Kidney glomerular epithelial cell (primary cell): Measurements from ENCODE around the gene NUDT21.
"Not testable (repeated sequence)": the region's sequence is repeated elsewhere in the genome, so short reads cannot be mapped to it uniquely, and the experiment has no call there.

Experiments used
- DNase-seq: peaks from one replicate; lab custom pipeline; 2025; lab: John Stamatoyannopoulos, UW

Gene NUDT21

GRCh38 chr16:56450986-56451752 is at the start of gene NUDT21, which contains the start of gene OGFOD1:
Gene NUDT21 (minus strand): TSS chr16:56451332. CDS start chr16:56451202, 130 bp downstream.
Gene OGFOD1 (plus strand): TSS chr16:56451554. CDS start chr16:56451613, 59 bp downstream.
- DNase-seq, result peak; percentile 99

GRCh38 chr16:56493815-56494214 is 42.7 kb upstream of the NUDT21 start:
- no peak for DNase-seq

GRCh38 chr16:56493126-56493525 is 42.0 kb upstream of the NUDT21 start:
- DNase-seq, result no peak

- no peak for DNase-seq
Measured at GRCh38 chr16:56491657-56492261, 40.6 kb upstream of the NUDT21 start.

GRCh38 chr16:56488868-56489267 is 37.7 kb upstream of the NUDT21 start:
- DNase-seq, result not testable (repeated sequence)

- no peak for DNase-seq
Measured at GRCh38 chr16:56488035-56488434, 36.9 kb upstream of the NUDT21 start.

- no peak for DNase-seq
Measured at GRCh38 chr16:56483394-56483793, 32.3 kb upstream of the NUDT21 start.

GRCh38 chr16:56482683-56483236 is 31.6 kb upstream of the NUDT21 start:
- no peak for DNase-seq

GRCh38 chr16:56481468-56482122 is 30.5 kb upstream of the NUDT21 start:
- DNase-seq, result peak; percentile 5

GRCh38 chr16:56480776-56481467 is 29.8 kb upstream of the NUDT21 start:
- DNase-seq, result no peak

- DNase-seq, result no peak
Measured at GRCh38 chr16:56479469-56479868, 28.3 kb upstream of the NUDT21 start.

GRCh38 chr16:56478281-56479049 is 27.3 kb upstream of the NUDT21 start:
- DNase-seq, result no peak

- peak; percentile 32 for DNase-seq
Measured at GRCh38 chr16:56477096-56477878, 26.2 kb upstream of the NUDT21 start.

- DNase-seq, result no peak
Measured at GRCh38 chr16:56475201-56475600, 24.1 kb upstream of the NUDT21 start.

- DNase-seq, result no peak
Measured at GRCh38 chr16:56470666-56471065, 19.5 kb upstream of the NUDT21 start.

- no peak for DNase-seq
Measured at GRCh38 chr16:56470232-56470631, 19.1 kb upstream of the NUDT21 start.

- no peak for DNase-seq
Measured at GRCh38 chr16:56469748-56470147, 18.6 kb upstream of the NUDT21 start.

- no peak for DNase-seq
Measured at GRCh38 chr16:56468800-56469199, 17.7 kb upstream of the NUDT21 start.

GRCh38 chr16:56466344-56466743 is 15.2 kb upstream of the NUDT21 start:
- no peak for DNase-seq

- DNase-seq, result no peak
Measured at GRCh38 chr16:56463153-56463552, 12.0 kb upstream of the NUDT21 start.
